Kasumi-1 (cell line): ENCODE data around the gene IQUB.
"Not testable (repeated sequence)": the region's sequence is repeated elsewhere in the genome, so short reads cannot be mapped to it uniquely, and the experiment has no call there.

Experiments
- DNase-seq, 2 experiments: peaks; one replicate each; lab custom pipeline; 2025; lab: John Stamatoyannopoulos, UW

The IQUB gene

GRCh38 chr7:123539871-123540270, 5.5 kb upstream of the IQUB start:
- DNase-seq = no peak

- DNase-seq = no peak
Observed at GRCh38 chr7:123538897-123539296, 4.5 kb upstream of the IQUB start.

GRCh38 chr7:123538189-123538714, 3.9 kb upstream of the IQUB start:
- no peak for DNase-seq

GRCh38 chr7:123537026-123537642, 2.7 kb upstream of the IQUB start:
- peak; percentile 16 to 30 for DNase-seq

GRCh38 chr7:123535517-123535916, 1.1 kb upstream of the IQUB start:
- no peak for DNase-seq

GRCh38 chr7:123533929-123534382, 439 bp downstream of the IQUB start:
- DNase-seq = no peak

- DNase-seq = no peak
Observed at GRCh38 chr7:123533553-123533917, 860 bp downstream of the IQUB start.

GRCh38 chr7:123532788-123533552, 1.4 kb downstream of the IQUB start:
- DNase-seq = peak in 1 of 2 experiments; percentile 12

GRCh38 chr7:123532343-123532742, 2.1 kb downstream of the IQUB start:
- DNase-seq = not testable (repeated sequence)

- DNase-seq = not testable (repeated sequence)
Observed at GRCh38 chr7:123530035-123530591, 4.3 kb downstream of the IQUB start.

- no peak for DNase-seq
Observed at GRCh38 chr7:123528265-123528664, 6.1 kb downstream of the IQUB start.

GRCh38 chr7:123527712-123528225, 6.6 kb downstream of the IQUB start:
- DNase-seq = not testable (repeated sequence)

GRCh38 chr7:123526533-123526932, 7.9 kb downstream of the IQUB start:
- DNase-seq = not testable (repeated sequence)

- no peak for DNase-seq
Observed at GRCh38 chr7:123522066-123522465, 12.3 kb downstream of the IQUB start.

GRCh38 chr7:123505221-123505620, 29.2 kb downstream of the IQUB start:
- no peak for DNase-seq

- DNase-seq = no peak
Observed at GRCh38 chr7:123502201-123502600, 32.2 kb downstream of the IQUB start.

GRCh38 chr7:123500878-123501489, 33.4 kb downstream of the IQUB start:
- DNase-seq = no peak

- no peak for DNase-seq
Observed at GRCh38 chr7:123499211-123499970, 35.0 kb downstream of the IQUB start.

- DNase-seq = no peak
Observed at GRCh38 chr7:123498601-123499000, 35.8 kb downstream of the IQUB start.

GRCh38 chr7:123498031-123498430, 36.4 kb downstream of the IQUB start:
- DNase-seq = no peak

- DNase-seq = peak; percentile 57 to 69
Observed at GRCh38 chr7:123494193-123494796, 40.1 kb downstream of the IQUB start.
